ENCODE measurements around the gene SYT1.

DNA sequence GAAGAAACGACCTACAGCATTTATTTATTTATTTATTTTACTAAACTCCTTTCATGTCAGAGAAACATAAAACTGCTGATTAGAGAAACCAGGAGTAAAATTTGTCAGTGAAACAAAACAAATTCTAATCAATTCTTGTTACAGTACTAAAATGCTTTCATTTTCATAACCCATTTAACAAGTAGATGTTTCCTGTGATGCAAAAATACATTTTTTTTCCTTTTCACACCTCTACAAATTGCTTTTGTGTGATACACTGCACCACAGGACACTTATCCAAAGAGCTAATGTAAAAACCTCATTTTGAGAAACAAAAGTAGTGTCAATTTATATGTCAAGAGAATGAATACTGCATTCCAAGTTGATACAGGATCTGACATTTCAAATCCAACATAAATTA is 155.1 kb downstream of the SYT1 start:
- no peak for TF ChIP-seq POLR2A (IDR thresholded peaks at IDR 0.05)
- TF ChIP-seq, protein P1, sequence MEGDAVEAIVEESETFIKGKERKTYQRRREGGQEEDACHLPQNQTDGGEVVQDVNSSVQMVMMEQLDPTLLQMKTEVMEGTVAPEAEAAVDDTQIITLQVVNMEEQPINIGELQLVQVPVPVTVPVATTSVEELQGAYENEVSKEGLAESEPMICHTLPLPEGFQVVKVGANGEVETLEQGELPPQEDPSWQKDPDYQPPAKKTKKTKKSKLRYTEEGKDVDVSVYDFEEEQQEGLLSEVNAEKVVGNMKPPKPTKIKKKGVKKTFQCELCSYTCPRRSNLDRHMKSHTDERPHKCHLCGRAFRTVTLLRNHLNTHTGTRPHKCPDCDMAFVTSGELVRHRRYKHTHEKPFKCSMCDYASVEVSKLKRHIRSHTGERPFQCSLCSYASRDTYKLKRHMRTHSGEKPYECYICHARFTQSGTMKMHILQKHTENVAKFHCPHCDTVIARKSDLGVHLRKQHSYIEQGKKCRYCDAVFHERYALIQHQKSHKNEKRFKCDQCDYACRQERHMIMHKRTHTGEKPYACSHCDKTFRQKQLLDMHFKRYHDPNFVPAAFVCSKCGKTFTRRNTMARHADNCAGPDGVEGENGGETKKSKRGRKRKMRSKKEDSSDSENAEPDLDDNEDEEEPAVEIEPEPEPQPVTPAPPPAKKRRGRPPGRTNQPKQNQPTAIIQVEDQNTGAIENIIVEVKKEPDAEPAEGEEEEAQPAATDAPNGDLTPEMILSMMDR (IDR thresholded peaks at IDR 0.05), result no peak

Data from uterus (tissue), 2 donors.